Measurements from ENCODE around the gene CRYBA2.

The CRYBA2 gene

DNA sequence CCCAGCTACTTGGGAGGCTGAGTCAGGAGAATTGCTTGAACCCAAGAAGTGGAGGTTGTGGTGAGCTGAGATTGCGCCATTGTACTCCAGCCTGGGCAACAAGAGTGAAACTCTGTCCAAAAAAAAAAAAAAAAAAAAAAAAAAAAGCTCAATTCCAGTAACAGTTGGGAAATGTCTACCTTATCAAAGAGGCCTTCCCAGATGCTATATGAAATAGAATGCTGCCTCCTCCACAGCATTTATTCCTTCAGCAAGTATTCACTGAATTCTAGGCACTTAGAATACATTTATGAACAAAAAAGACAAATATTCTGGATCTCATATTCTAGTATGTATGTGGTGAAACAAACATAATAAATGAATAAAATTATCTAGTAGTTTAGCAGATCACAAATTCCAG is 46.6 kb downstream of the CRYBA2 start:
- Mint-ChIP-seq H3K27me3 (ENCODE audit: low read depth) (peaks cover 41% of the 10 kb centered on the region), H3K4me3 (no peak overlapping the region), H3K9me3 (no peaks in the 10 kb centered on the region), H3K4me1 (ENCODE audit: low read depth) (no peaks in the 10 kb centered on the region), H3K27ac (no peak overlapping the region), H3K36me3 (ENCODE audit: low read depth) (no peaks in the 10 kb centered on the region)

- H3K4me3 Mint-ChIP-seq: no peak overlapping the region
- H3K4me1 Mint-ChIP-seq (ENCODE audit: low read depth): no peaks in the 10 kb centered on the region
- H3K36me3 Mint-ChIP-seq (ENCODE audit: low read depth): no peaks in the 10 kb centered on the region
- H3K9me3 Mint-ChIP-seq: no peaks in the 10 kb centered on the region
- H3K27ac Mint-ChIP-seq: no peak overlapping the region
- peaks cover 45% of the 10 kb centered on the region for H3K27me3 Mint-ChIP-seq (ENCODE audit: low read depth)
Observed at GRCh38 chr2:218944759-218945404, 48.3 kb downstream of the CRYBA2 start.
